MM.1S (cell line): ENCODE measurements around the gene TPD52L1.

ENCODE experiments used
- DNase-seq: peaks from one replicate; pipeline ENCODE4 v3.0.0-alpha.2; 2015
- H2AFZ ChIP-seq: fragments of 300-600 bp; sonication (generic); 2 replicates; pipeline ENCODE4 v1.6.0; 2016; ENCODE audit warnings: antibody characterized with exemption, low read length
- H3F3A ChIP-seq: fragments of 300-600 bp; sonication (generic); 2 replicates; pipeline ENCODE4 v1.6.1; 2016; ENCODE audit warnings: mild to moderate bottlenecking, antibody characterized with exemption, low read length, moderate library complexity, mixed read lengths; ENCODE audit not compliant: insufficient read depth
- H3K27ac ChIP-seq: fragments of 300-600 bp; sonication (generic); 2 replicates; pipeline ENCODE4 v1.5.1; 2016; ENCODE audit warnings: mild to moderate bottlenecking, low read length
- H3K27me3 ChIP-seq: fragments of 300-600 bp; sonication (generic); replicated peaks from 2 replicates; pipeline ENCODE4 v1.6.0; 2016; ENCODE audit warnings: low read length; ENCODE audit not compliant: insufficient read depth
- H3K36me3 ChIP-seq: fragments of 300-600 bp; sonication (generic); replicated peaks from 2 replicates; pipeline ENCODE4 v1.6.1; 2016; ENCODE audit warnings: mild to moderate bottlenecking, low read length, mixed read lengths; ENCODE audit not compliant: insufficient read depth
- H3K4me1 ChIP-seq: fragments of 300-600 bp; sonication (generic); 2 replicates; pipeline ENCODE4 v1.6.1; 2016; ENCODE audit warnings: low read length, mixed read lengths
- H3K4me2 ChIP-seq: fragments of 300-600 bp; sonication (generic); 2 replicates; pipeline ENCODE4 v1.6.0; 2016; ENCODE audit warnings: low read depth, low read length
- H3K4me3 ChIP-seq: fragments of 300-600 bp; sonication (generic); 2 replicates; pipeline ENCODE4 v1.5.1; 2016; ENCODE audit warnings: low read length, mixed read lengths
- H3K79me2 ChIP-seq: fragments of 300-600 bp; sonication (generic); 2 replicates; pipeline ENCODE4 v1.6.1; 2016; ENCODE audit warnings: mixed run types, low read length, mixed read lengths
- H3K9ac ChIP-seq: fragments of 300-600 bp; sonication (generic); 2 replicates; pipeline ENCODE4 v1.6.1; 2016; ENCODE audit warnings: low read length, mixed read lengths
- H3K9me2 ChIP-seq: fragments of 300-600 bp; sonication (generic); replicated peaks from 2 replicates; pipeline ENCODE4 v1.6.1; 2016; ENCODE audit warnings: mild to moderate bottlenecking, low read length, mixed read lengths; ENCODE audit not compliant: insufficient read depth
- H3K9me3 ChIP-seq: fragments of 300-600 bp; sonication (generic); replicated peaks from 2 replicates; pipeline ENCODE4 v1.6.1; 2016; ENCODE audit warnings: mild to moderate bottlenecking, low read length, mixed read lengths; ENCODE audit not compliant: insufficient read depth
- H4K20me1 ChIP-seq: fragments of 300-600 bp; sonication (generic); 2 replicates; pipeline ENCODE4 v1.6.1; 2016; ENCODE audit warnings: mild to moderate bottlenecking, low read length, moderate library complexity, mixed read lengths; ENCODE audit not compliant: insufficient read depth
- EZH2 ChIP-seq: fragments of 300-600 bp; sonication (generic); optimal IDR thresholded peaks from 2 replicates; pipeline ENCODE3; 2017; ENCODE audit warnings: low read depth, mild to moderate bottlenecking, antibody characterized with exemption, low read length, mixed read lengths
- EZH2phosphoT487 ChIP-seq: fragments of 300-600 bp; sonication (generic); IDR thresholded peaks from 2 replicates; pipeline ENCODE4 v1.6.1; 2018; ENCODE audit warnings: antibody characterized with exemption, low read length
- TF ChIP-seq, protein P1 (sequence below): fragments of 300-600 bp; sonication (generic); IDR thresholded peaks from 2 replicates; pipeline ENCODE4 v1.5.1; 2016; ENCODE audit warnings: antibody characterized with exemption, low read length, mixed read lengths

The TPD52L1 gene

DNA sequence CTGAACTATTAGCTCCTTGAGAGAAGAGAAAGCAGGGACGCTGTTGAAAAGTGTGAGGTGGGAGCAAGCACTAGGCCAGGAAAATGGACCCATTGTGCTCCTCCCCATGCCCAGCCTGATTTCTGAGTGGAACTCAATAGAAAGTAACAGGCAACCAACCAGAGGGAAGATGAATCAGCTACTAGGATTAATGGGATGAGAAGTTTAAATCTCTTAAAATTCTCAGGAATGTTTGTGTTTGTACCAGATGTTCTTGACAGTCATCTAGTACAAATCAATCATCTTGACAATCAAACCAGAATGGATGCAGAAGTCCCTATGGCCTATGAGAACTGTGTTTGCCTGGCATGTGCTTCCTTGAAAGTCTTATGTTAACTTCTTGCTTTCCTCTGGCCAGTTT lies 99.3 kb downstream of the TPD52L1 start:
- no peak for DNase-seq

DNA sequence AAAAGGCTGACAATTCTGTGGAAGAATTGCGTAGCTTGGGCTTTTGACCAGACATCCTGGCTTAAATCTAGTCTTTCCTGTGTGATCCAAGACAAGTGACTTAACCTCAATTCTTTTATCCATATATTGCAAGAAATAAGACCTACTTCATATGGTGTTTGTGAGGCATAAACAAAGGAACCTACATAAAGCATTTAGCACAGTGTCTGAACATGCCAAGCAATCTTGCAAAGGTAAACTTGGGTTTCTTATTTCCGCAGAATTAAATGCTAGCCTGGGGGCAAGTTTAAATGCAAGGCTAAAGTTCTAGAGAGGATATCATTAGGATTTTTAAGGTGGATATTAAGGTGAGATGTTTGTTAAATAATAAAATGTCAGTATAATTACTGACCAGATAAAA lies 100.3 kb downstream of the TPD52L1 start:
- TF ChIP-seq EZH2 = no peak
- no peak for TF ChIP-seq EZH2phosphoT487
- TF ChIP-seq, protein P1, sequence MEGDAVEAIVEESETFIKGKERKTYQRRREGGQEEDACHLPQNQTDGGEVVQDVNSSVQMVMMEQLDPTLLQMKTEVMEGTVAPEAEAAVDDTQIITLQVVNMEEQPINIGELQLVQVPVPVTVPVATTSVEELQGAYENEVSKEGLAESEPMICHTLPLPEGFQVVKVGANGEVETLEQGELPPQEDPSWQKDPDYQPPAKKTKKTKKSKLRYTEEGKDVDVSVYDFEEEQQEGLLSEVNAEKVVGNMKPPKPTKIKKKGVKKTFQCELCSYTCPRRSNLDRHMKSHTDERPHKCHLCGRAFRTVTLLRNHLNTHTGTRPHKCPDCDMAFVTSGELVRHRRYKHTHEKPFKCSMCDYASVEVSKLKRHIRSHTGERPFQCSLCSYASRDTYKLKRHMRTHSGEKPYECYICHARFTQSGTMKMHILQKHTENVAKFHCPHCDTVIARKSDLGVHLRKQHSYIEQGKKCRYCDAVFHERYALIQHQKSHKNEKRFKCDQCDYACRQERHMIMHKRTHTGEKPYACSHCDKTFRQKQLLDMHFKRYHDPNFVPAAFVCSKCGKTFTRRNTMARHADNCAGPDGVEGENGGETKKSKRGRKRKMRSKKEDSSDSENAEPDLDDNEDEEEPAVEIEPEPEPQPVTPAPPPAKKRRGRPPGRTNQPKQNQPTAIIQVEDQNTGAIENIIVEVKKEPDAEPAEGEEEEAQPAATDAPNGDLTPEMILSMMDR = no peak
- H3K9ac ChIP-seq = no peak overlapping the region
- H3K36me3 ChIP-seq = no peaks in the 10 kb centered on the region

More for the DNA sequence above, 99.3 kb downstream of the TPD52L1 start:
- Histone ChIP-seq H3F3A (no peaks in the 10 kb centered on the region), H3K27ac (no peak overlapping the region), H2AFZ (no peak overlapping the region), H3K9ac (no peak overlapping the region), H3K9me2 (no peaks in the 10 kb centered on the region), H3K9me3 (no peaks in the 10 kb centered on the region), H3K4me3 (no peak overlapping the region), H3K27me3 (no peaks in the 10 kb centered on the region), H3K4me1 (no peaks in the 10 kb centered on the region), H3K79me2 (no peaks in the 10 kb centered on the region), H4K20me1 (no peaks in the 10 kb centered on the region), H3K4me2 (no peak overlapping the region), H3K36me3 (no peaks in the 10 kb centered on the region)
- TF ChIP-seq EZH2 = no peak
- TF ChIP-seq, protein P1 = no peak
- TF ChIP-seq EZH2phosphoT487 = no peak

DNA sequence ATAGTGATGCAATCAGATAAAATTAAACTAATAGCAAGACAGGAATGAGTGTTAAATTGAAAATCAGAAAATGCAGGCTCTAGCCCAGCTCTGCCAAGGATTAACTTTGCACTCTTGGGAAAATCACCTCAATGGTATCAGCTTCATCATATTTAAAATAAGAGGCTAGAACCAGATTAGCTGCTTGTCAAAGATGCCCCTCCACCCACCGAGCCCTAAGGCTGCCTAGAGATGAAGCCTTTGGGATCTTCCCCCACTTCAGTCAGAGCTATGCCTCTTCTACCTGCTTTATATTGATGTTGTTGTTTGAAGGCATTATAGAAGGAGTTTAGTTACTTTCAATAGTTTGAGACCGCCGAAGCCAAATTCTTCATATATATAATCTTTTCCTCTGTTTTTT lies 100.7 kb downstream of the TPD52L1 start:
- no peak for TF ChIP-seq EZH2phosphoT487
- TF ChIP-seq, protein P1 = no peak
- TF ChIP-seq EZH2 = no peak
- H3K9me2 ChIP-seq = no peaks in the 10 kb centered on the region
- DNase-seq = no peak

More for the DNA sequence above, 100.3 kb downstream of the TPD52L1 start:
- no peaks in the 10 kb centered on the region for H3K27me3 ChIP-seq
- no peak overlapping the region for H3K4me3 ChIP-seq
- H3K4me1 ChIP-seq = no peaks in the 10 kb centered on the region
- no peaks in the 10 kb centered on the region for H4K20me1 ChIP-seq
- no peaks in the 10 kb centered on the region for H3K9me3 ChIP-seq
- no peak for DNase-seq
- H3K27ac ChIP-seq = no peak overlapping the region
- no peaks in the 10 kb centered on the region for H3K9me2 ChIP-seq
- H3F3A ChIP-seq = no peaks in the 10 kb centered on the region
- H3K4me2 ChIP-seq = no peak overlapping the region
- H3K79me2 ChIP-seq = no peaks in the 10 kb centered on the region
- H2AFZ ChIP-seq = no peak overlapping the region

More for the DNA sequence above, 100.7 kb downstream of the TPD52L1 start:
- Histone ChIP-seq H3K4me3 (no peak overlapping the region), H3K4me1 (no peaks in the 10 kb centered on the region), H3K36me3 (no peaks in the 10 kb centered on the region), H4K20me1 (no peaks in the 10 kb centered on the region), H3K27me3 (no peaks in the 10 kb centered on the region), H3K4me2 (no peak overlapping the region), H3K27ac (no peak overlapping the region), H3K9ac (no peak overlapping the region), H2AFZ (no peak overlapping the region), H3K79me2 (no peaks in the 10 kb centered on the region), H3K9me3 (no peaks in the 10 kb centered on the region), H3F3A (no peaks in the 10 kb centered on the region)
